GM21447 (cell line): ENCODE results near the gene IZUMO1.
"Not testable (repeated sequence)": the region's sequence is repeated elsewhere in the genome, so short reads cannot be mapped to it uniquely, and the experiment has no call there.

Experiments used
- ATAC-seq: cut with Tn5 transposase; IDR thresholded peaks from one replicate; pipeline ENCODE4 v1.9.1; 2021; ENCODE audit not compliant: unreplicated experiment

IZUMO1 gene

GRCh38 chr19:48746738-48747575 lies at the start of gene IZUMO1:
Gene IZUMO1 (minus strand): TSS chr19:48746909. CDS start chr19:48745859, 1,050 bp downstream.
- no peak for ATAC-seq

GRCh38 chr19:48795685-48796070 lies 49.0 kb upstream of the IZUMO1 start:
- no peak for ATAC-seq

GRCh38 chr19:48795055-48795684 lies 48.5 kb upstream of the IZUMO1 start:
- ATAC-seq: peak; percentile 75

GRCh38 chr19:48794291-48794690 lies 47.6 kb upstream of the IZUMO1 start:
- ATAC-seq: no peak

- no peak for ATAC-seq
Observed at GRCh38 chr19:48793271-48793670, 46.6 kb upstream of the IZUMO1 start.

GRCh38 chr19:48787331-48787730 lies 40.6 kb upstream of the IZUMO1 start:
- not testable (repeated sequence) for ATAC-seq

GRCh38 chr19:48786422-48786821 lies 39.7 kb upstream of the IZUMO1 start:
- ATAC-seq: not testable (repeated sequence)

GRCh38 chr19:48784527-48784926 lies 37.8 kb upstream of the IZUMO1 start:
- no peak for ATAC-seq

- no peak for ATAC-seq
Observed at GRCh38 chr19:48780631-48781391, 34.1 kb upstream of the IZUMO1 start.

- ATAC-seq: no peak
Observed at GRCh38 chr19:48779636-48780035, 32.9 kb upstream of the IZUMO1 start.

GRCh38 chr19:48777720-48778119 lies 31.0 kb upstream of the IZUMO1 start:
- ATAC-seq: no peak

GRCh38 chr19:48777139-48777538 lies 30.4 kb upstream of the IZUMO1 start:
- ATAC-seq: no peak

GRCh38 chr19:48772503-48772953 lies 25.8 kb upstream of the IZUMO1 start:
- ATAC-seq: no peak

- no peak for ATAC-seq
Observed at GRCh38 chr19:48770734-48771472, 24.2 kb upstream of the IZUMO1 start.

- no peak for ATAC-seq
Observed at GRCh38 chr19:48770266-48770665, 23.6 kb upstream of the IZUMO1 start.

GRCh38 chr19:48768994-48769713 lies 22.4 kb upstream of the IZUMO1 start:
- ATAC-seq: no peak

GRCh38 chr19:48768171-48768753 lies 21.6 kb upstream of the IZUMO1 start:
- not testable (repeated sequence) for ATAC-seq

- ATAC-seq: not testable (repeated sequence)
Observed at GRCh38 chr19:48765816-48766215, 19.1 kb upstream of the IZUMO1 start.

- ATAC-seq: no peak
Observed at GRCh38 chr19:48760504-48761205, 13.9 kb upstream of the IZUMO1 start.
